ENCODE results near the gene CNTN2.

GRCh38 chr1:205037539-205037938 lies 5.5 kb upstream of the CNTN2 start:
- no peak for TF ChIP-seq TAF1 (IDR thresholded peaks at IDR 0.05; ENCODE audit: borderline replicate concordance, insufficient read depth, low read length)
- TF ChIP-seq POLR2AphosphoS5 (IDR thresholded peaks at IDR 0.05; ENCODE audit: low read depth, low read length): no peak
- TF ChIP-seq REST (IDR thresholded peaks at IDR 0.05; ENCODE audit: insufficient read depth in 1 of 2, low read depth in 2 of 2, low read length in 2 of 2): no peak
- TF ChIP-seq FOXP2 (optimal IDR thresholded peaks at IDR 0.05; ENCODE audit: borderline replicate concordance, extremely low read depth, extremely low read length, insufficient read depth): no peak
